ENCODE data around the gene KIF21A. TPM values are rescaled to one million over a fixed set of nuclear protein-coding genes. Genes with fewer than 3 reads are reported as not detected.
"Not testable (repeated sequence)": the region's sequence is repeated elsewhere in the genome, so short reads cannot be mapped to it uniquely, and the experiment has no call there.

Gene KIF21A
- polyA plus RNA-seq, 1 donor from 2014 or later, result 130 TPM

DNA sequence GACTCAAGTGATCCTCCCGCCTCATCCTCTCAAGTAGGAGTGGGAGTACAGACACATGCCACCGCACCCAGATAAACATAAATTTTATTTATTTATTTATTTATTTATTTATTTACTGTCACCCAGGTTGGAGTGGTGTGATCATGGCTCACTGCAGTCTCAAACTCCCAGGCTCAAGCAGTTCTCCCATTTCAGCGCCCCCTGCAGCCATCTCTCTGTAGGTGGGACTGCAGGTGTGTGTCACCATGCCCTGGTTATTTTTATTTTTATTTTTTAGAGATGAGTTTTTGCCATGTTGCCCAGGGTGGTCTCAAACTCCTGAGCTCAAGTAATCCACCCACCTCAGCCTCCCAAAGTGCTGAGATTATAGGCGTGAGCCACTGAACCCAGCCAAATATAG is 33.2 kb upstream of the KIF21A start:
- no peaks in the 10 kb centered on the region for H3F3A ChIP-seq (ENCODE audit: insufficient read depth, low read length, poor library complexity, severe bottlenecking)
- no peaks in the 10 kb centered on the region for H3K79me2 ChIP-seq (replicated peaks; ENCODE audit: insufficient read depth, low read length)
- no peaks in the 10 kb centered on the region for H4K20me1 ChIP-seq (ENCODE audit: insufficient read depth)
- H3K9me3 ChIP-seq (ENCODE audit: low read length), result no peaks in the 10 kb centered on the region
- no peaks in the 10 kb centered on the region for H3K9me2 ChIP-seq (ENCODE audit: insufficient read depth, low read length)
- H2AFZ ChIP-seq (ENCODE audit: low read depth, low read length), result no peak overlapping the region
- no peak for TF ChIP-seq RAD21 (conservative IDR thresholded peaks at IDR 0.05)
- no peak for TF ChIP-seq POLR2AphosphoS5 (IDR thresholded peaks at IDR 0.05)
- TF ChIP-seq, protein P1, sequence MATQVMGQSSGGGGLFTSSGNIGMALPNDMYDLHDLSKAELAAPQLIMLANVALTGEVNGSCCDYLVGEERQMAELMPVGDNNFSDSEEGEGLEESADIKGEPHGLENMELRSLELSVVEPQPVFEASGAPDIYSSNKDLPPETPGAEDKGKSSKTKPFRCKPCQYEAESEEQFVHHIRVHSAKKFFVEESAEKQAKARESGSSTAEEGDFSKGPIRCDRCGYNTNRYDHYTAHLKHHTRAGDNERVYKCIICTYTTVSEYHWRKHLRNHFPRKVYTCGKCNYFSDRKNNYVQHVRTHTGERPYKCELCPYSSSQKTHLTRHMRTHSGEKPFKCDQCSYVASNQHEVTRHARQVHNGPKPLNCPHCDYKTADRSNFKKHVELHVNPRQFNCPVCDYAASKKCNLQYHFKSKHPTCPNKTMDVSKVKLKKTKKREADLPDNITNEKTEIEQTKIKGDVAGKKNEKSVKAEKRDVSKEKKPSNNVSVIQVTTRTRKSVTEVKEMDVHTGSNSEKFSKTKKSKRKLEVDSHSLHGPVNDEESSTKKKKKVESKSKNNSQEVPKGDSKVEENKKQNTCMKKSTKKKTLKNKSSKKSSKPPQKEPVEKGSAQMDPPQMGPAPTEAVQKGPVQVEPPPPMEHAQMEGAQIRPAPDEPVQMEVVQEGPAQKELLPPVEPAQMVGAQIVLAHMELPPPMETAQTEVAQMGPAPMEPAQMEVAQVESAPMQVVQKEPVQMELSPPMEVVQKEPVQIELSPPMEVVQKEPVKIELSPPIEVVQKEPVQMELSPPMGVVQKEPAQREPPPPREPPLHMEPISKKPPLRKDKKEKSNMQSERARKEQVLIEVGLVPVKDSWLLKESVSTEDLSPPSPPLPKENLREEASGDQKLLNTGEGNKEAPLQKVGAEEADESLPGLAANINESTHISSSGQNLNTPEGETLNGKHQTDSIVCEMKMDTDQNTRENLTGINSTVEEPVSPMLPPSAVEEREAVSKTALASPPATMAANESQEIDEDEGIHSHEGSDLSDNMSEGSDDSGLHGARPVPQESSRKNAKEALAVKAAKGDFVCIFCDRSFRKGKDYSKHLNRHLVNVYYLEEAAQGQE (IDR thresholded peaks at IDR 0.05; ENCODE audit: borderline replicate concordance), result no peak
- TF ChIP-seq TAF1 (IDR thresholded peaks at IDR 0.05; ENCODE audit: low read depth), result no peak
- TF ChIP-seq SMC3 (conservative IDR thresholded peaks at IDR 0.05; ENCODE audit: poor library complexity), result no peak
- no peak for TF ChIP-seq EP300 (conservative IDR thresholded peaks at IDR 0.05; ENCODE audit: poor library complexity, severe bottlenecking)
- no peak for TF ChIP-seq EZH2 (IDR thresholded peaks at IDR 0.05; ENCODE audit: borderline replicate concordance, insufficient read depth, low read length, poor library complexity, severe bottlenecking)
- TF ChIP-seq, protein P2, sequence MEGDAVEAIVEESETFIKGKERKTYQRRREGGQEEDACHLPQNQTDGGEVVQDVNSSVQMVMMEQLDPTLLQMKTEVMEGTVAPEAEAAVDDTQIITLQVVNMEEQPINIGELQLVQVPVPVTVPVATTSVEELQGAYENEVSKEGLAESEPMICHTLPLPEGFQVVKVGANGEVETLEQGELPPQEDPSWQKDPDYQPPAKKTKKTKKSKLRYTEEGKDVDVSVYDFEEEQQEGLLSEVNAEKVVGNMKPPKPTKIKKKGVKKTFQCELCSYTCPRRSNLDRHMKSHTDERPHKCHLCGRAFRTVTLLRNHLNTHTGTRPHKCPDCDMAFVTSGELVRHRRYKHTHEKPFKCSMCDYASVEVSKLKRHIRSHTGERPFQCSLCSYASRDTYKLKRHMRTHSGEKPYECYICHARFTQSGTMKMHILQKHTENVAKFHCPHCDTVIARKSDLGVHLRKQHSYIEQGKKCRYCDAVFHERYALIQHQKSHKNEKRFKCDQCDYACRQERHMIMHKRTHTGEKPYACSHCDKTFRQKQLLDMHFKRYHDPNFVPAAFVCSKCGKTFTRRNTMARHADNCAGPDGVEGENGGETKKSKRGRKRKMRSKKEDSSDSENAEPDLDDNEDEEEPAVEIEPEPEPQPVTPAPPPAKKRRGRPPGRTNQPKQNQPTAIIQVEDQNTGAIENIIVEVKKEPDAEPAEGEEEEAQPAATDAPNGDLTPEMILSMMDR (IDR thresholded peaks at IDR 0.05; ENCODE audit: poor library complexity, severe bottlenecking), result no peak
- TF ChIP-seq MXI1 (conservative IDR thresholded peaks at IDR 0.05; ENCODE audit: poor library complexity, severe bottlenecking), result no peak
- no peak overlapping the region for H3K4me2 ChIP-seq (ENCODE audit: low read length)
- no peak overlapping the region for H3K9ac ChIP-seq (ENCODE audit: low read length)
- no peaks in the 10 kb centered on the region for H3K36me3 ChIP-seq (ENCODE audit: insufficient read depth, low read length)
- no peak overlapping the region for H3K27ac ChIP-seq (ENCODE audit: low read length)
- no peak overlapping the region for H3K4me3 ChIP-seq (ENCODE audit: low read length)
- no peaks in the 10 kb centered on the region for H3K27me3 ChIP-seq (ENCODE audit: insufficient read depth, low read depth, low read length)

DNA sequence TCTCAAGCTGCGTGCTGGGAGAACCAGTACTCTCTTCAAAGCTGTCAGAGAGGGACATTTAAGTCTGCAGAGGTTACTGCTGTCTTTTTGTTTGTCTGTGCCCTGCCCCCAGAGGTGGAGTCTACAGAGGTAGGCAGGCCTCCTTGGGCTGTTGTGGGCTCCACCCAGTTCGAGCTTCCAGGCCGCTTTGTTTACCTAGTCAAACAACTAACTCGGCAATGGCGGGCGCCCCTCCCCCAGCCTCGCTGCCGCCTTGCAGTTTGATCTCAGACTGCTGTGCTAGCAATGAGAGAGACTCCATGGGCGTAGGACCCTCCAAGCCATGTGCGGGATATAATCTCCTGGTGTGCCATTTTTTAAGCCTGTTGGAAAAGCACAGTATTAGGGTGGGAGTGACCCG is 32.2 kb upstream of the KIF21A start:
- H3K4me3 ChIP-seq (ENCODE audit: low read length); H3K36me3 ChIP-seq (ENCODE audit: insufficient read depth, low read length); H3F3A ChIP-seq (ENCODE audit: insufficient read depth, low read length, poor library complexity, severe bottlenecking); H4K20me1 ChIP-seq (ENCODE audit: insufficient read depth); H3K9ac ChIP-seq (ENCODE audit: low read length); H3K9me3 ChIP-seq (ENCODE audit: low read length); H3K27me3 ChIP-seq (ENCODE audit: insufficient read depth, low read depth, low read length); H3K4me2 ChIP-seq (ENCODE audit: low read length); H3K79me2 ChIP-seq (replicated peaks; ENCODE audit: insufficient read depth, low read length); H3K27ac ChIP-seq (ENCODE audit: low read length); H2AFZ ChIP-seq (ENCODE audit: low read depth, low read length); H3K9me2 ChIP-seq (ENCODE audit: insufficient read depth, low read length): not testable (repeated sequence)

DNA sequence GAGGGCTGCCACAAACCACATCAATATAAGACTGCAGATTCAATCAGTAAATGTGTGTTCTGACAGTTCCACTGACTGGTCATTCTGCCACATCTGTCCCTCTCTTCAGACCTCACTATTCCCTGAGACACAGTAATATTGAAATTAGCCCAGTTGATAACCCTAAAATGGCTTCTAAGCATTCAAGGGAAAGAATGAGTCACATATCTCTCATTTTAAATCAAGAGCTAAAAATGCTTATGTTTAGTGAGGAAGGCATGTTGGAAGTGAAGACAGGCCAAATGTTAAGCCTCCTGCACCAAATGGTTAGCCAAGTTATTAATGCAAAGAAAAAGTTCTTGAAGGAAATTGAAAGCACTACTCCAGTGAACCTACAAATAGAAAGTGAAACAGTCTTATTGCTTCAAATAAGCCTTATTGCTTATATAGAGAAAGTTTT is 24.5 kb upstream of the KIF21A start:
- Histone ChIP-seq H3K9ac (ENCODE audit: low read length) (no peak overlapping the region), H3K27ac (ENCODE audit: low read length) (no peak overlapping the region), H3K9me3 (ENCODE audit: low read length) (no peaks in the 10 kb centered on the region), H2AFZ (ENCODE audit: low read depth, low read length) (no peak overlapping the region), H3K4me2 (ENCODE audit: low read length) (no peak overlapping the region), H3F3A (ENCODE audit: insufficient read depth, low read length, poor library complexity, severe bottlenecking) (no peaks in the 10 kb centered on the region), H3K9me2 (ENCODE audit: insufficient read depth, low read length) (no peaks in the 10 kb centered on the region), H3K4me3 (ENCODE audit: low read length) (no peak overlapping the region), H3K27me3 (ENCODE audit: insufficient read depth, low read depth, low read length) (no peaks in the 10 kb centered on the region), H4K20me1 (ENCODE audit: insufficient read depth) (no peaks in the 10 kb centered on the region), H3K36me3 (ENCODE audit: insufficient read depth, low read length) (no peaks in the 10 kb centered on the region), H3K79me2 (replicated peaks; ENCODE audit: insufficient read depth, low read length) (no peaks in the 10 kb centered on the region)
- TF ChIP-seq EZH2 (IDR thresholded peaks at IDR 0.05; ENCODE audit: borderline replicate concordance, insufficient read depth, low read length, poor library complexity, severe bottlenecking) (no peak), TAF1 (IDR thresholded peaks at IDR 0.05; ENCODE audit: low read depth) (no peak)

All from neural cell (in vitro differentiated cells).